ENCODE results near the gene IFNAR2.
"Not testable (repeated sequence)": the region's sequence is repeated elsewhere in the genome, so short reads cannot be mapped to it uniquely, and the experiment has no call there.

Gene IFNAR2

GRCh38 chr21:33246963-33247362, 17.2 kb downstream of the IFNAR2 start:
- no peak overlapping the region for H2BK15ac ChIP-seq (replicated peaks; ENCODE audit: low read depth)

GRCh38 chr21:33247599-33247998, 17.9 kb downstream of the IFNAR2 start:
- no peak for DNase-seq
- H2BK120ac ChIP-seq (ENCODE audit: low read depth, low read length) = no peak overlapping the region
- H3K36me3 ChIP-seq (ENCODE audit: control insufficient read depth, insufficient read depth, low read length) = no peaks in the 10 kb centered on the region

More at GRCh38 chr21:33246963-33247362, 17.2 kb downstream of the IFNAR2 start:
- H3K27me3 ChIP-seq (ENCODE audit: insufficient read depth, low read length, poor library complexity) = no peaks in the 10 kb centered on the region
- H3K4ac ChIP-seq (ENCODE audit: low read depth, low read length) = no peak overlapping the region
- H3K23ac ChIP-seq (ENCODE audit: low read length) = no peak overlapping the region
- no peak overlapping the region for H3K4me2 ChIP-seq (ENCODE audit: low read length)
- no peak overlapping the region for H2AK5ac ChIP-seq (ENCODE audit: low read length)
- no peak overlapping the region for H4K5ac ChIP-seq (ENCODE audit: low read length)
- DNase-seq = no peak
- no peak overlapping the region for H2BK120ac ChIP-seq (ENCODE audit: low read depth, low read length)
- no CpG with 5 or more reads among the region's 7 CpGs for WGBS (ENCODE audit: extremely low coverage, insufficient coverage, low lambda C conversion rate)
- H3K79me2 ChIP-seq (ENCODE audit: control insufficient read depth, insufficient read depth, low read length) = no peaks in the 10 kb centered on the region
- no peaks in the 10 kb centered on the region for H3K79me1 ChIP-seq (ENCODE audit: low read length)
- H3K4me3 ChIP-seq (ENCODE audit: low read length) = no peak overlapping the region
- no peaks in the 10 kb centered on the region for H3K36me3 ChIP-seq (ENCODE audit: control insufficient read depth, insufficient read depth, low read length)
- no peak overlapping the region for H3K9ac ChIP-seq (ENCODE audit: low read length)
- H2BK5ac ChIP-seq (ENCODE audit: low read length) = no peak overlapping the region
- no peak overlapping the region for H4K8ac ChIP-seq (ENCODE audit: low read depth, low read length)
- no peak overlapping the region for H3K56ac ChIP-seq (ENCODE audit: low read length)
- H3K27ac ChIP-seq (ENCODE audit: low read depth, low read length) = no peak overlapping the region
- H3K18ac ChIP-seq (ENCODE audit: low read length) = no peak overlapping the region
- H3K4me1 ChIP-seq (ENCODE audit: control insufficient read depth, low read depth, low read length) = no peaks in the 10 kb centered on the region

GRCh38 chr21:33249331-33250002, 19.7 kb downstream of the IFNAR2 start:
- Histone ChIP-seq H3K18ac (ENCODE audit: low read length) (no peak overlapping the region), H3K4ac (ENCODE audit: low read depth, low read length) (no peak overlapping the region), H4K8ac (ENCODE audit: low read depth, low read length) (no peak overlapping the region), H3K56ac (ENCODE audit: low read length) (no peak overlapping the region), H2AK5ac (ENCODE audit: low read length) (no peak overlapping the region), H3K36me3 (ENCODE audit: control insufficient read depth, insufficient read depth, low read length) (no peaks in the 10 kb centered on the region), H3K9ac (ENCODE audit: low read length) (no peak overlapping the region), H3K27ac (ENCODE audit: low read depth, low read length) (no peak overlapping the region), H2BK15ac (replicated peaks; ENCODE audit: low read depth) (no peak overlapping the region), H3K23ac (ENCODE audit: low read length) (no peak overlapping the region), H3K4me2 (ENCODE audit: low read length) (no peak overlapping the region), H3K79me2 (ENCODE audit: control insufficient read depth, insufficient read depth, low read length) (no peaks in the 10 kb centered on the region), H3K79me1 (ENCODE audit: low read length) (no peaks in the 10 kb centered on the region), H3K27me3 (ENCODE audit: insufficient read depth, low read length, poor library complexity) (no peaks in the 10 kb centered on the region), H2BK5ac (ENCODE audit: low read length) (no peak overlapping the region), H3K4me3 (ENCODE audit: low read length) (no peak overlapping the region), H4K5ac (ENCODE audit: low read length) (no peak overlapping the region), H3K4me1 (ENCODE audit: control insufficient read depth, low read depth, low read length) (no peaks in the 10 kb centered on the region), H2BK120ac (ENCODE audit: low read depth, low read length) (no peak overlapping the region)
- no CpG with 5 or more reads among the region's 7 CpGs for WGBS (ENCODE audit: extremely low coverage, insufficient coverage, low lambda C conversion rate)
- DNase-seq = no peak

More at GRCh38 chr21:33247599-33247998, 17.9 kb downstream of the IFNAR2 start:
- H2BK15ac ChIP-seq (replicated peaks; ENCODE audit: low read depth) = no peak overlapping the region
- no peaks in the 10 kb centered on the region for H3K79me2 ChIP-seq (ENCODE audit: control insufficient read depth, insufficient read depth, low read length)
- H3K56ac ChIP-seq (ENCODE audit: low read length) = no peak overlapping the region
- H3K4ac ChIP-seq (ENCODE audit: low read depth, low read length) = no peak overlapping the region
- WGBS (ENCODE audit: extremely low coverage, insufficient coverage, low lambda C conversion rate) = no CpG with 5 or more reads among the region's 6 CpGs
- no peaks in the 10 kb centered on the region for H3K4me1 ChIP-seq (ENCODE audit: control insufficient read depth, low read depth, low read length)
- no peak overlapping the region for H3K23ac ChIP-seq (ENCODE audit: low read length)
- no peak overlapping the region for H3K4me3 ChIP-seq (ENCODE audit: low read length)
- no peak overlapping the region for H4K8ac ChIP-seq (ENCODE audit: low read depth, low read length)
- H4K5ac ChIP-seq (ENCODE audit: low read length) = no peak overlapping the region
- no peak overlapping the region for H3K27ac ChIP-seq (ENCODE audit: low read depth, low read length)
- no peaks in the 10 kb centered on the region for H3K27me3 ChIP-seq (ENCODE audit: insufficient read depth, low read length, poor library complexity)
- H3K18ac ChIP-seq (ENCODE audit: low read length) = no peak overlapping the region
- H2BK5ac ChIP-seq (ENCODE audit: low read length) = no peak overlapping the region
- no peak overlapping the region for H2AK5ac ChIP-seq (ENCODE audit: low read length)
- no peaks in the 10 kb centered on the region for H3K79me1 ChIP-seq (ENCODE audit: low read length)
- no peak overlapping the region for H3K4me2 ChIP-seq (ENCODE audit: low read length)
- no peak overlapping the region for H3K9ac ChIP-seq (ENCODE audit: low read length)

- no peak overlapping the region for H3K4me3 ChIP-seq (ENCODE audit: low read length)
- no peak overlapping the region for H3K9ac ChIP-seq (ENCODE audit: low read length)
- H3K36me3 ChIP-seq (ENCODE audit: control insufficient read depth, insufficient read depth, low read length) = no peaks in the 10 kb centered on the region
- no peak overlapping the region for H3K27ac ChIP-seq (ENCODE audit: low read depth, low read length)
- no peak overlapping the region for H3K56ac ChIP-seq (ENCODE audit: low read length)
- no peaks in the 10 kb centered on the region for H3K4me1 ChIP-seq (ENCODE audit: control insufficient read depth, low read depth, low read length)
- no peak overlapping the region for H2BK15ac ChIP-seq (replicated peaks; ENCODE audit: low read depth)
- no peak overlapping the region for H4K5ac ChIP-seq (ENCODE audit: low read length)
- no CpG with 5 or more reads among the region's 2 CpGs for WGBS (ENCODE audit: extremely low coverage, insufficient coverage, low lambda C conversion rate)
- no peak for DNase-seq
- H3K27me3 ChIP-seq (ENCODE audit: insufficient read depth, low read length, poor library complexity) = no peaks in the 10 kb centered on the region
- no peak overlapping the region for H2BK120ac ChIP-seq (ENCODE audit: low read depth, low read length)
- no peak overlapping the region for H2AK5ac ChIP-seq (ENCODE audit: low read length)
- H3K23ac ChIP-seq (ENCODE audit: low read length) = no peak overlapping the region
- H3K4ac ChIP-seq (ENCODE audit: low read depth, low read length) = no peak overlapping the region
- H3K79me1 ChIP-seq (ENCODE audit: low read length) = no peaks in the 10 kb centered on the region
- H4K8ac ChIP-seq (ENCODE audit: low read depth, low read length) = no peak overlapping the region
- no peak overlapping the region for H2BK5ac ChIP-seq (ENCODE audit: low read length)
- no peak overlapping the region for H3K4me2 ChIP-seq (ENCODE audit: low read length)
- H3K79me2 ChIP-seq (ENCODE audit: control insufficient read depth, insufficient read depth, low read length) = no peaks in the 10 kb centered on the region
- no peak overlapping the region for H3K18ac ChIP-seq (ENCODE audit: low read length)
Measured at GRCh38 chr21:33251119-33251518, 21.4 kb downstream of the IFNAR2 start.

- H3K56ac ChIP-seq (ENCODE audit: low read length); DNase-seq; H3K4me1 ChIP-seq (ENCODE audit: control insufficient read depth, low read depth, low read length); H3K23ac ChIP-seq (ENCODE audit: low read length); H3K4ac ChIP-seq (ENCODE audit: low read depth, low read length); H3K4me2 ChIP-seq (ENCODE audit: low read length); H2BK5ac ChIP-seq (ENCODE audit: low read length); H3K18ac ChIP-seq (ENCODE audit: low read length); H3K27me3 ChIP-seq (ENCODE audit: insufficient read depth, low read length, poor library complexity); H3K79me1 ChIP-seq (ENCODE audit: low read length); H3K9ac ChIP-seq (ENCODE audit: low read length); H3K36me3 ChIP-seq (ENCODE audit: control insufficient read depth, insufficient read depth, low read length); H2AK5ac ChIP-seq (ENCODE audit: low read length); H4K8ac ChIP-seq (ENCODE audit: low read depth, low read length); H2BK120ac ChIP-seq (ENCODE audit: low read depth, low read length); H3K27ac ChIP-seq (ENCODE audit: low read depth, low read length); H4K5ac ChIP-seq (ENCODE audit: low read length); H3K4me3 ChIP-seq (ENCODE audit: low read length); H2BK15ac ChIP-seq (replicated peaks; ENCODE audit: low read depth); H3K79me2 ChIP-seq (ENCODE audit: control insufficient read depth, insufficient read depth, low read length): not testable (repeated sequence)
- no CpG with 5 or more reads among the region's 6 CpGs for WGBS (ENCODE audit: extremely low coverage, insufficient coverage, low lambda C conversion rate)
Measured at GRCh38 chr21:33253382-33253781, 23.6 kb downstream of the IFNAR2 start.

- no CpG with 5 or more reads among the region's 5 CpGs for whole genome bisulfite sequencing (ENCODE audit: extremely low coverage, insufficient coverage, low lambda C conversion rate)
- Histone ChIP-seq H2BK120ac (ENCODE audit: low read depth, low read length) (no peak overlapping the region), H3K27ac (ENCODE audit: low read depth, low read length) (no peak overlapping the region), H3K79me1 (ENCODE audit: low read length) (no peaks in the 10 kb centered on the region), H4K5ac (ENCODE audit: low read length) (no peak overlapping the region), H3K4ac (ENCODE audit: low read depth, low read length) (no peak overlapping the region), H3K4me2 (ENCODE audit: low read length) (no peak overlapping the region), H4K8ac (ENCODE audit: low read depth, low read length) (no peak overlapping the region), H3K9ac (ENCODE audit: low read length) (no peak overlapping the region), H3K4me3 (ENCODE audit: low read length) (no peak overlapping the region), H3K18ac (ENCODE audit: low read length) (no peak overlapping the region), H2AK5ac (ENCODE audit: low read length) (no peak overlapping the region), H3K56ac (ENCODE audit: low read length) (no peak overlapping the region), H2BK15ac (replicated peaks; ENCODE audit: low read depth) (no peak overlapping the region), H3K79me2 (ENCODE audit: control insufficient read depth, insufficient read depth, low read length) (no peaks in the 10 kb centered on the region), H3K23ac (ENCODE audit: low read length) (no peak overlapping the region), H2BK5ac (ENCODE audit: low read length) (no peak overlapping the region), H3K4me1 (ENCODE audit: control insufficient read depth, low read depth, low read length) (no peaks in the 10 kb centered on the region), H3K36me3 (ENCODE audit: control insufficient read depth, insufficient read depth, low read length) (no peaks in the 10 kb centered on the region), H3K27me3 (ENCODE audit: insufficient read depth, low read length, poor library complexity) (no peaks in the 10 kb centered on the region)
- DNase-seq = no peak
Measured at GRCh38 chr21:33254766-33255165, 25.0 kb downstream of the IFNAR2 start.
